GM23338 (cell line): ENCODE results near the gene KLHL25. TPM values are rescaled to one million over a fixed set of nuclear protein-coding genes. Genes with fewer than 3 reads are reported as not detected.

ENCODE experiments used
- ATAC-seq: fragments of 200-7000 bp; cut with Tn5 transposase; 3 replicates; pipeline ENCODE4 v1.9.1; 2020
- DNase-seq: peaks from one replicate; pipeline ENCODE4 v3.0.0-alpha.2; 2015; ENCODE audit warnings: low spot score
- H2AFZ ChIP-seq: fragments of 200-600 bp; sonication (generic); 2 replicates; pipeline ENCODE4 v1.8.0; 2016; ENCODE audit warnings: antibody characterized with exemption, mild to moderate bottlenecking, moderate library complexity
- H3F3A ChIP-seq: fragments of 200-600 bp; sonication (generic); replicated peaks from 2 replicates; pipeline ENCODE4 v1.8.0; 2017; ENCODE audit warnings: antibody characterized with exemption, mixed run types, low read depth
- H3K27ac ChIP-seq: fragments of 200-600 bp; sonication (generic); 2 replicates; pipeline ENCODE4 v1.6.1; 2016; ENCODE audit warnings: low read depth
- H3K27me3 ChIP-seq: fragments of 200-600 bp; sonication (generic); 2 replicates; pipeline ENCODE4 v1.8.0; 2016; ENCODE audit warnings: mild to moderate bottlenecking, mixed run types, moderate library complexity; ENCODE audit not compliant: insufficient read depth
- H3K36me3 ChIP-seq: fragments of 200-600 bp; sonication (generic); 2 replicates; pipeline ENCODE4 v1.8.0; 2016; ENCODE audit warnings: mild to moderate bottlenecking; ENCODE audit not compliant: insufficient read depth
- H3K4me1 ChIP-seq: fragments of 200-600 bp; sonication (generic); 2 replicates; pipeline ENCODE4 v1.8.0; 2016; ENCODE audit warnings: mild to moderate bottlenecking, moderate library complexity; ENCODE audit not compliant: insufficient read depth
- H3K4me2 ChIP-seq: fragments of 200-600 bp; sonication (generic); 2 replicates; pipeline ENCODE4 v1.7.1; 2017; ENCODE audit warnings: mixed run types
- H3K4me3 ChIP-seq: fragments of 200-600 bp; sonication (generic); 2 replicates; pipeline ENCODE4 v1.6.1; 2016; ENCODE audit warnings: mixed run types
- H3K79me2 ChIP-seq: fragments of 200-600 bp; sonication (generic); replicated peaks from 2 replicates; pipeline ENCODE4 v1.8.0; 2017; ENCODE audit warnings: mild to moderate bottlenecking; ENCODE audit not compliant: insufficient read depth
- H3K9me2 ChIP-seq: fragments of 200-600 bp; sonication (generic); 2 replicates; pipeline ENCODE4 v1.8.0; 2017; ENCODE audit not compliant: insufficient read depth
- H4K20me1 ChIP-seq: fragments of 200-600 bp; sonication (generic); replicated peaks from 2 replicates; pipeline ENCODE4 v1.8.0; 2017; ENCODE audit warnings: mild to moderate bottlenecking; ENCODE audit not compliant: insufficient read depth
- H3K27ac Mint-ChIP-seq: 2 replicates; pipeline ENCODE4 v1.8.0; 2020; ENCODE audit warnings: inconsistent platforms, mild to moderate bottlenecking, moderate library complexity, mixed read lengths
- H3K27me3 Mint-ChIP-seq: 3 replicates; pipeline ENCODE4 v1.8.0; 2022; ENCODE audit warnings: low read depth, mild to moderate bottlenecking, moderate library complexity, mixed read lengths, inconsistent platforms; ENCODE audit not compliant: insufficient read depth, poor library complexity
- H3K36me3 Mint-ChIP-seq: 3 replicates; pipeline ENCODE4 v1.8.0; 2021; ENCODE audit warnings: low read depth, mild to moderate bottlenecking, inconsistent platforms, moderate library complexity, mixed read lengths
- H3K4me1 Mint-ChIP-seq: 3 replicates; pipeline ENCODE4 v1.8.0; 2020; ENCODE audit warnings: mild to moderate bottlenecking, inconsistent platforms, mixed read lengths
- H3K4me3 Mint-ChIP-seq: 3 replicates; pipeline ENCODE4 v1.8.0; 2021; ENCODE audit warnings: moderate library complexity, mild to moderate bottlenecking, inconsistent platforms, mixed read lengths
- H3K9me3 Mint-ChIP-seq: 3 replicates; pipeline ENCODE4 v1.8.0; 2020; ENCODE audit warnings: moderate library complexity, mild to moderate bottlenecking, inconsistent platforms, mixed read lengths
- CREB1 ChIP-seq: fragments of 250-450 bp; sonication (Bioruptor Pico); IDR thresholded peaks from 2 replicates; pipeline ENCODE4 v1.5.0; 2020; ENCODE audit warnings: low read depth, mild to moderate bottlenecking, moderate library complexity
- EZH2 ChIP-seq: fragments of 200-600 bp; sonication (generic); IDR thresholded peaks from one replicate; pipeline ENCODE4 v1.8.0; 2017; ENCODE audit warnings: antibody characterized with exemption, mild to moderate bottlenecking, low read depth; ENCODE audit not compliant: unreplicated experiment
- EZH2phosphoT487 ChIP-seq: fragments of 200-600 bp; sonication (generic); IDR thresholded peaks from one replicate; pipeline ENCODE4 v1.8.1; 2018; ENCODE audit warnings: antibody characterized with exemption; ENCODE audit not compliant: unreplicated experiment
- JUNB ChIP-seq: IDR thresholded peaks from one replicate; pipeline ENCODE4 v1.6.1; 2016; ENCODE audit warnings: antibody characterized with exemption; ENCODE audit not compliant: unreplicated experiment
- NANOG ChIP-seq: IDR thresholded peaks from 2 replicates; pipeline ENCODE4 v1.6.1; 2016; ENCODE audit warnings: antibody characterized with exemption, borderline replicate concordance
- POLR2AphosphoS5 ChIP-seq: IDR thresholded peaks from 2 replicates; pipeline ENCODE4 v1.6.1; 2016; ENCODE audit warnings: antibody characterized with exemption, low read depth
- STAT1 ChIP-seq: IDR thresholded peaks from one replicate; pipeline ENCODE4 v1.6.1; 2016; ENCODE audit warnings: antibody characterized with exemption; ENCODE audit not compliant: unreplicated experiment
- ZNF114 ChIP-seq: fragments of 250-450 bp; sonication (Bioruptor Pico); IDR thresholded peaks from 2 replicates; pipeline ENCODE4 v1.5.0; 2020; ENCODE audit warnings: mild to moderate bottlenecking, moderate library complexity
- ZNF331 ChIP-seq: fragments of 250-450 bp; sonication (Bioruptor Pico); IDR thresholded peaks from 2 replicates; pipeline ENCODE4 v1.5.0; 2020; ENCODE audit warnings: low read depth, mild to moderate bottlenecking, moderate library complexity
- polyA plus RNA-seq: library from polyadenylated mRNA; unstranded; fragments of >200 nt; fragmentation: Nextera tagmentation; extraction: Ambion mirVana; gene quantifications from 2 replicates; pipeline ENCODE4 v1.2.1, GENCODE V29; 2016
- total RNA-seq: library from RNA; depleted of rRNA; stranded (reverse); fragments of >200 nt; shearing (Covaris generic); gene quantifications from 2 replicates; pipeline ENCODE4 v1.2.3, GENCODE V29; 2014
- TF ChIP-seq, protein P1 (sequence below): IDR thresholded peaks from one replicate; pipeline ENCODE4 v1.6.1; 2018; ENCODE audit warnings: antibody characterized with exemption; ENCODE audit not compliant: unreplicated experiment
- TF ChIP-seq, protein P2 (sequence below): fragments of 250-450 bp; sonication (Bioruptor Pico); IDR thresholded peaks from 2 replicates; pipeline ENCODE4 v1.5.0; 2020; ENCODE audit warnings: mild to moderate bottlenecking, moderate library complexity
- TF ChIP-seq, protein P3 (sequence below): IDR thresholded peaks from 2 replicates; pipeline ENCODE4 v1.6.1; 2016; ENCODE audit warnings: antibody characterized with exemption
- TF ChIP-seq, protein P4 (sequence below), 2 experiments: fragments of 200-600 bp in 1 of 2; sonication (generic) in 1 of 2; conservative IDR thresholded peaks; 2 replicates each; pipeline versions ENCODE4 v1.5.1 to v1.6.1; 2016 to 2017; ENCODE audit warnings: antibody characterized with exemption in 2 of 2, low read depth in 2 of 2, mild to moderate bottlenecking in 2 of 2, moderate library complexity in 1 of 2

KLHL25 gene
- total and polyA plus RNA-seq, 2 experiments from 2014 or later, result 5.2 to 28.5 TPM

DNA sequence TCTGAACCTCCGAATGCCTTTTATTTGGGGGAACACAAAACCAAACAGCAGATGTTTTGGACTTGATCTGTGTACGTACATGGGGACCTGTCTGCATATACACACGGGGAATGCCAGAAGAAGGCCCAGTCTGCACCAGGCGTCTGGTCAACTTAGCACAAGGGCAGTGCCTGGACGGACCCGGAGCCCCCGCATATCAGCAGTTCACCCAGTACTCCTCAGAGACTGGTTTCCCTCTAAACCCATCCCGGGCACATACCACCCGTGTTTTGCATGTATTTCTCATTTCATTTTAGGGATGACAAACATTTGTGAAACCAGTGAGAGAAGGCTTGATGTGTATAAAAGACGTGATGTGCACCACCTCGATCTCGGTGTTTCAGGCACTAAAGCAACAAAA lies 49.7 kb downstream of the KLHL25 start:
- H3K4me2 ChIP-seq, result no peak overlapping the region

More for the DNA sequence above, 49.7 kb downstream of the KLHL25 start:
- H2AFZ ChIP-seq, result no peak overlapping the region
- peaks cover 27% of the 10 kb centered on the region for H3K27me3 Mint-ChIP-seq
- H4K20me1 ChIP-seq, result no peaks in the 10 kb centered on the region; the same call in 1 of the 2 replicates
- no peaks in the 10 kb centered on the region; the same call in 1 of the 2 replicates for H3K79me2 ChIP-seq
- no peak overlapping the region for H3K4me3 Mint-ChIP-seq
- H3K9me2 ChIP-seq, result no peaks in the 10 kb centered on the region
- H3F3A ChIP-seq, result no peaks in the 10 kb centered on the region
- TF ChIP-seq, protein P1, sequence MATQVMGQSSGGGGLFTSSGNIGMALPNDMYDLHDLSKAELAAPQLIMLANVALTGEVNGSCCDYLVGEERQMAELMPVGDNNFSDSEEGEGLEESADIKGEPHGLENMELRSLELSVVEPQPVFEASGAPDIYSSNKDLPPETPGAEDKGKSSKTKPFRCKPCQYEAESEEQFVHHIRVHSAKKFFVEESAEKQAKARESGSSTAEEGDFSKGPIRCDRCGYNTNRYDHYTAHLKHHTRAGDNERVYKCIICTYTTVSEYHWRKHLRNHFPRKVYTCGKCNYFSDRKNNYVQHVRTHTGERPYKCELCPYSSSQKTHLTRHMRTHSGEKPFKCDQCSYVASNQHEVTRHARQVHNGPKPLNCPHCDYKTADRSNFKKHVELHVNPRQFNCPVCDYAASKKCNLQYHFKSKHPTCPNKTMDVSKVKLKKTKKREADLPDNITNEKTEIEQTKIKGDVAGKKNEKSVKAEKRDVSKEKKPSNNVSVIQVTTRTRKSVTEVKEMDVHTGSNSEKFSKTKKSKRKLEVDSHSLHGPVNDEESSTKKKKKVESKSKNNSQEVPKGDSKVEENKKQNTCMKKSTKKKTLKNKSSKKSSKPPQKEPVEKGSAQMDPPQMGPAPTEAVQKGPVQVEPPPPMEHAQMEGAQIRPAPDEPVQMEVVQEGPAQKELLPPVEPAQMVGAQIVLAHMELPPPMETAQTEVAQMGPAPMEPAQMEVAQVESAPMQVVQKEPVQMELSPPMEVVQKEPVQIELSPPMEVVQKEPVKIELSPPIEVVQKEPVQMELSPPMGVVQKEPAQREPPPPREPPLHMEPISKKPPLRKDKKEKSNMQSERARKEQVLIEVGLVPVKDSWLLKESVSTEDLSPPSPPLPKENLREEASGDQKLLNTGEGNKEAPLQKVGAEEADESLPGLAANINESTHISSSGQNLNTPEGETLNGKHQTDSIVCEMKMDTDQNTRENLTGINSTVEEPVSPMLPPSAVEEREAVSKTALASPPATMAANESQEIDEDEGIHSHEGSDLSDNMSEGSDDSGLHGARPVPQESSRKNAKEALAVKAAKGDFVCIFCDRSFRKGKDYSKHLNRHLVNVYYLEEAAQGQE, result no peak
- TF ChIP-seq ZNF331 (CRISPR knock-in tag), result no peak
- TF ChIP-seq JUNB, result no peak
- no peak for TF ChIP-seq STAT1
- TF ChIP-seq, protein P2, sequence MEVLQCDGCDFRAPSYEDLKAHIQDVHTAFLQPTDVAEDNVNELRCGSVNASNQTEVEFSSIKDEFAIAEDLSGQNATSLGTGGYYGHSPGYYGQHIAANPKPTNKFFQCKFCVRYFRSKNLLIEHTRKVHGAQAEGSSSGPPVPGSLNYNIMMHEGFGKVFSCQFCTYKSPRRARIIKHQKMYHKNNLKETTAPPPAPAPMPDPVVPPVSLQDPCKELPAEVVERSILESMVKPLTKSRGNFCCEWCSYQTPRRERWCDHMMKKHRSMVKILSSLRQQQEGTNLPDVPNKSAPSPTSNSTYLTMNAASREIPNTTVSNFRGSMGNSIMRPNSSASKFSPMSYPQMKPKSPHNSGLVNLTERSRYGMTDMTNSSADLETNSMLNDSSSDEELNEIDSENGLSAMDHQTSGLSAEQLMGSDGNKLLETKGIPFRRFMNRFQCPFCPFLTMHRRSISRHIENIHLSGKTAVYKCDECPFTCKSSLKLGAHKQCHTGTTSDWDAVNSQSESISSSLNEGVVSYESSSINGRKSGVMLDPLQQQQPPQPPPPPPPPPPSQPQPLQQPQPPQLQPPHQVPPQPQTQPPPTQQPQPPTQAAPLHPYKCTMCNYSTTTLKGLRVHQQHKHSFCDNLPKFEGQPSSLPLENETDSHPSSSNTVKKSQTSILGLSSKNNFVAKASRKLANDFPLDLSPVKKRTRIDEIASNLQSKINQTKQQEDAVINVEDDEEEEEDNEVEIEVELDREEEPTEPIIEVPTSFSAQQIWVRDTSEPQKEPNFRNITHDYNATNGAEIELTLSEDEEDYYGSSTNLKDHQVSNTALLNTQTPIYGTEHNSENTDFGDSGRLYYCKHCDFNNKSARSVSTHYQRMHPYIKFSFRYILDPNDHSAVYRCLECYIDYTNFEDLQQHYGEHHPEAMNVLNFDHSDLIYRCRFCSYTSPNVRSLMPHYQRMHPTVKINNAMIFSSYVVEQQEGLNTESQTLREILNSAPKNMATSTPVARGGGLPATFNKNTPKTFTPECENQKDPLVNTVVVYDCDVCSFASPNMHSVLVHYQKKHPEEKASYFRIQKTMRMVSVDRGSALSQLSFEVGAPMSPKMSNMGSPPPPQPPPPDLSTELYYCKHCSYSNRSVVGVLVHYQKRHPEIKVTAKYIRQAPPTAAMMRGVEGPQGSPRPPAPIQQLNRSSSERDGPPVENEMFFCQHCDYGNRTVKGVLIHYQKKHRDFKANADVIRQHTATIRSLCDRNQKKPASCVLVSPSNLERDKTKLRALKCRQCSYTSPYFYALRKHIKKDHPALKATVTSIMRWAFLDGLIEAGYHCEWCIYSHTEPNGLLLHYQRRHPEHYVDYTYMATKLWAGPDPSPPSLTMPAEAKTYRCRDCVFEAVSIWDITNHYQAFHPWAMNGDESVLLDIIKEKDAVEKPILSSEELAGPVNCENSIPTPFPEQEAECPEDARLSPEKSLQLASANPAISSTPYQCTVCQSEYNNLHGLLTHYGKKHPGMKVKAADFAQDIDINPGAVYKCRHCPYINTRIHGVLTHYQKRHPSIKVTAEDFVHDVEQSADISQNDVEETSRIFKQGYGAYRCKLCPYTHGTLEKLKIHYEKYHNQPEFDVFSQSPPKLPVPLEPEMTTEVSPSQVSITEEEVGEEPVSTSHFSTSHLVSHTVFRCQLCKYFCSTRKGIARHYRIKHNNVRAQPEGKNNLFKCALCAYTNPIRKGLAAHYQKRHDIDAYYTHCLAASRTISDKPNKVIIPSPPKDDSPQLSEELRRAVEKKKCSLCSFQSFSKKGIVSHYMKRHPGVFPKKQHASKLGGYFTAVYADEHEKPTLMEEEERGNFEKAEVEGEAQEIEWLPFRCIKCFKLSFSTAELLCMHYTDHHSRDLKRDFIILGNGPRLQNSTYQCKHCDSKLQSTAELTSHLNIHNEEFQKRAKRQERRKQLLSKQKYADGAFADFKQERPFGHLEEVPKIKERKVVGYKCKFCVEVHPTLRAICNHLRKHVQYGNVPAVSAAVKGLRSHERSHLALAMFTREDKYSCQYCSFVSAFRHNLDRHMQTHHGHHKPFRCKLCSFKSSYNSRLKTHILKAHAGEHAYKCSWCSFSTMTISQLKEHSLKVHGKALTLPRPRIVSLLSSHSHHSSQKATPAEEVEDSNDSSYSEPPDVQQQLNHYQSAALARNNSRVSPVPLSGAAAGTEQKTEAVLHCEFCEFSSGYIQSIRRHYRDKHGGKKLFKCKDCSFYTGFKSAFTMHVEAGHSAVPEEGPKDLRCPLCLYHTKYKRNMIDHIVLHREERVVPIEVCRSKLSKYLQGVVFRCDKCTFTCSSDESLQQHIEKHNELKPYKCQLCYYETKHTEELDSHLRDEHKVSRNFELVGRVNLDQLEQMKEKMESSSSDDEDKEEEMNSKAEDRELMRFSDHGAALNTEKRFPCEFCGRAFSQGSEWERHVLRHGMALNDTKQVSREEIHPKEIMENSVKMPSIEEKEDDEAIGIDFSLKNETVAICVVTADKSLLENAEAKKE (CRISPR knock-in tag), result no peak
- no peak for TF ChIP-seq ZNF114 (CRISPR knock-in tag)
- TF ChIP-seq POLR2AphosphoS5, result no peak
- TF ChIP-seq CREB1, result no peak
- TF ChIP-seq EZH2, result no peak
- TF ChIP-seq, protein P3, sequence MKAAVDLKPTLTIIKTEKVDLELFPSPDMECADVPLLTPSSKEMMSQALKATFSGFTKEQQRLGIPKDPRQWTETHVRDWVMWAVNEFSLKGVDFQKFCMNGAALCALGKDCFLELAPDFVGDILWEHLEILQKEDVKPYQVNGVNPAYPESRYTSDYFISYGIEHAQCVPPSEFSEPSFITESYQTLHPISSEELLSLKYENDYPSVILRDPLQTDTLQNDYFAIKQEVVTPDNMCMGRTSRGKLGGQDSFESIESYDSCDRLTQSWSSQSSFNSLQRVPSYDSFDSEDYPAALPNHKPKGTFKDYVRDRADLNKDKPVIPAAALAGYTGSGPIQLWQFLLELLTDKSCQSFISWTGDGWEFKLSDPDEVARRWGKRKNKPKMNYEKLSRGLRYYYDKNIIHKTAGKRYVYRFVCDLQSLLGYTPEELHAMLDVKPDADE, result no peak
- TF ChIP-seq, protein P4, sequence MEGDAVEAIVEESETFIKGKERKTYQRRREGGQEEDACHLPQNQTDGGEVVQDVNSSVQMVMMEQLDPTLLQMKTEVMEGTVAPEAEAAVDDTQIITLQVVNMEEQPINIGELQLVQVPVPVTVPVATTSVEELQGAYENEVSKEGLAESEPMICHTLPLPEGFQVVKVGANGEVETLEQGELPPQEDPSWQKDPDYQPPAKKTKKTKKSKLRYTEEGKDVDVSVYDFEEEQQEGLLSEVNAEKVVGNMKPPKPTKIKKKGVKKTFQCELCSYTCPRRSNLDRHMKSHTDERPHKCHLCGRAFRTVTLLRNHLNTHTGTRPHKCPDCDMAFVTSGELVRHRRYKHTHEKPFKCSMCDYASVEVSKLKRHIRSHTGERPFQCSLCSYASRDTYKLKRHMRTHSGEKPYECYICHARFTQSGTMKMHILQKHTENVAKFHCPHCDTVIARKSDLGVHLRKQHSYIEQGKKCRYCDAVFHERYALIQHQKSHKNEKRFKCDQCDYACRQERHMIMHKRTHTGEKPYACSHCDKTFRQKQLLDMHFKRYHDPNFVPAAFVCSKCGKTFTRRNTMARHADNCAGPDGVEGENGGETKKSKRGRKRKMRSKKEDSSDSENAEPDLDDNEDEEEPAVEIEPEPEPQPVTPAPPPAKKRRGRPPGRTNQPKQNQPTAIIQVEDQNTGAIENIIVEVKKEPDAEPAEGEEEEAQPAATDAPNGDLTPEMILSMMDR (conservative IDR thresholded peaks at IDR 0.05; ENCODE audit: low read depth in 2 of 2), result no peak
- no peak for TF ChIP-seq NANOG
- TF ChIP-seq EZH2phosphoT487, result no peak
- 0 out of 2 replicates have a peak, but pooled peaks cover 12% of the 10 kb centered on the region for H3K36me3 ChIP-seq
- no peak for ATAC-seq
- no peak for DNase-seq
- peaks cover 34% of the 10 kb centered on the region for H3K4me1 ChIP-seq
- H3K4me1 Mint-ChIP-seq, result peaks cover 43% of the 10 kb centered on the region
- H3K4me3 ChIP-seq, result no peak overlapping the region
- no peak overlapping the region for H3K27ac Mint-ChIP-seq
- no peaks in the 10 kb centered on the region for H3K27me3 ChIP-seq
- H3K27ac ChIP-seq, result no peak overlapping the region
- H3K36me3 Mint-ChIP-seq, result peaks cover 57% of the 10 kb centered on the region
- H3K9me3 Mint-ChIP-seq, result no peaks in the 10 kb centered on the region; the same call in 2 of the 3 replicates
